ENCODE data around the gene C1QTNF1. TPM values are rescaled to one million over a fixed set of nuclear protein-coding genes. Genes with fewer than 3 reads are reported as not detected.

C1QTNF1 gene
- total RNA-seq, 1 donor from 2014 or later, result 563 TPM

DNA sequence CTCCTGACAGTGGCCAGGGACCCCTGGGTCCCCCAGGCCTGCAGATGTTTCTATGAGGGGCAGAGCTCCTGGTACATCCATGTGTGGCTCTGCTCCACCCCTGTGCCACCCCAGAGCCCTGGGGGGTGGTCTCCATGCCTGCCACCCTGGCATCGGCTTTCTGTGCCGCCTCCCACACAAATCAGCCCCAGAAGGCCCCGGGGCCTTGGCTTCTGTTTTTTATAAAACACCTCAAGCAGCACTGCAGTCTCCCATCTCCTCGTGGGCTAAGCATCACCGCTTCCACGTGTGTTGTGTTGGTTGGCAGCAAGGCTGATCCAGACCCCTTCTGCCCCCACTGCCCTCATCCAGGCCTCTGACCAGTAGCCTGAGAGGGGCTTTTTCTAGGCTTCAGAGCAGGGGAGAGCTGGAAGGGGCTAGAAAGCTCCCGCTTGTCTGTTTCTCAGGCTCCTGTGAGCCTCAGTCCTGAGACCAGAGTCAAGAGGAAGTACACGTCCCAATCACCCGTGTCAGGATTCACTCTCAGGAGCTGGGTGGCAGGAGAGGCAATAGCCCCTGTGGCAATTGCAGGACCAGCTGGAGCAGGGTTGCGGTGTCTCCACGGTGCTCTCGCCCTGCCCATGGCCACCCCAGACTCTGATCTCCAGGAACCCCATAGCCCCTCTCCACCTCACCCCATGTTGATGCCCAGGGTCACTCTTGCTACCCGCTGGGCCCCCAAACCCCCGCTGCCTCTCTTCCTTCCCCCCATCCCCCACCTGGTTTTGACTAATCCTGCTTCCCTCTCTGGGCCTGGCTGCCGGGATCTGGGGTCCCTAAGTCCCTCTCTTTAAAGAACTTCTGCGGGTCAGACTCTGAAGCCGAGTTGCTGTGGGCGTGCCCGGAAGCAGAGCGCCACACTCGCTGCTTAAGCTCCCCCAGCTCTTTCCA is 25.1 kb downstream of the C1QTNF1 start:
- DNase-seq (ENCODE audit: low spot score), result peak; percentile 85

DNA sequence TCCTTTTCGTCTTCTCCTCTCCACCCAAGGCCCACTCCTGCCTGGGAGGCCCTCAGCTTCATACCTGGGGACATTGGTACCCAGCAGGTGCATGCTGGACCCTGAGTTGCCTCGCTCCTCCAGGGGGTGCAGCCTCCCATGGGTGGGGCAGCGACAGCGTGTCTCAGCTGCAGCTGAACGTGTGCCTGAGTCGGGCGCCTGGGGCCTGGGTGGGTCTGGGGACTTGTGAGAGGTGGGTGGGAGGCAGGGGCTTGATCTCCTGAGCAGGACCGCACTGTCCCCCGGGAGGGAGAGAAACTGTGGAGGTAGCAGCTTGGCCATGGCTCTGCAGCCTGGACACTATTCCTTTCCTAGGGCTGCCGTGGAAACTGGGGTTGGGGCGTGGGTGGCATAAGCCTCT is 25.9 kb downstream of the C1QTNF1 start:
- peak; percentile 87 for DNase-seq (ENCODE audit: low spot score)

DNA sequence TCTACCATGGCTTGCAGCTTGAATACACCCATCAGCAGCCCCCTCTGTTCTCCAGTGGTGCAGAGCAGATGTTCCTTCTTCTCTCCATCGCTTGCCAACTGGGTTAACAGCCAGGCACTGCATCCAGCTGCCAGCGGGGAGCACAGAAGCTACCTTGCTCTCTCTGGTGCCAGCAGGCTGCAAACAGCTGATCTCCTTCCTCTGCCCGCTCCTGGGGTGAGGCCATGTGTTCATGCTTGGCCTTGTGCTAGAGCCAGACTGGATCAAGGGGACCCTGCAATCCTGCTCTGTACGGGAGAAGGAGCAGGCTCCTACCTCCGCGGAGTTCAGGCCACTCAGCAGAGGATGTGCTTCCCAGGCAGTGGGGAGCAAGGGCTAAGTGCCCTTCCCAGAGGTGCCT is 26.6 kb downstream of the C1QTNF1 start:
- peak; percentile 67 for DNase-seq (ENCODE audit: low spot score)

DNA sequence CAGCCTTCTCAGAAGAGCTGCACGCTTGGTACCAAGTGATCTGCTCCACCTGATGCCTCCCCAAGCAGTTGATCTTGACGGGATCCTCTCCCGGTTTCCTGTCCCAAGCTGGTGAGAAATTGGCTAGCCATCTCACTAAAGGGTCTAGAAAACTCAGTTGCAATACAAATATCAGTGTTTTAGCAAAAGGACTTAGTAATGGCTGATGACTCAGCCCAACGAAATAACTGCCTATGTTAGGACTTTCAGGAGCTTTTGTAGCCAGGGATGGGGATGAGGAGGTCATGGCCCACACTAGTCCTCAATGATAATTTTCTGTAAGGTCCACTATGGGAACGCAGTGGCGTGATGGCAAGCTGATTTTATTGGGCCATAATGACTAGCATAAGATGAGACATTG is 27.3 kb downstream of the C1QTNF1 start:
- no peak for DNase-seq (ENCODE audit: low spot score)

DNA sequence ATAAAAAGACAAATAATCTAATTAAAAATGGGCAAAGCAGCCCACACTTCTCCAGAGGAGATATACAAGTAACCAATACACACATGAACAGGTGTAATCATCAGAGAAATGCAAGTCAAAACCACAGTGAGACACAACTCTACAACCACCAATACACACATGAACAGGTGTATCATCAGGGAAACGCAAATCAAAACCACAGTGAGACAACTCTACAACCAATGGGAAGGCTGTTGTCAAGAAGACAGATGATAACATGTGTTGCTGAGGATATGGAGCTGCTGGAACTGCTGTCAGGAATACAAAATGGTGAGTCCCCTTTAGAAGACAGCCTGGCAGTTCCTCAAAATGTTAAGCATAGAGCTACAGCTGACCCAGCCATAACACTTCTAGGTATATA is 28.2 kb downstream of the C1QTNF1 start:
- DNase-seq (ENCODE audit: low spot score), result no peak

DNA sequence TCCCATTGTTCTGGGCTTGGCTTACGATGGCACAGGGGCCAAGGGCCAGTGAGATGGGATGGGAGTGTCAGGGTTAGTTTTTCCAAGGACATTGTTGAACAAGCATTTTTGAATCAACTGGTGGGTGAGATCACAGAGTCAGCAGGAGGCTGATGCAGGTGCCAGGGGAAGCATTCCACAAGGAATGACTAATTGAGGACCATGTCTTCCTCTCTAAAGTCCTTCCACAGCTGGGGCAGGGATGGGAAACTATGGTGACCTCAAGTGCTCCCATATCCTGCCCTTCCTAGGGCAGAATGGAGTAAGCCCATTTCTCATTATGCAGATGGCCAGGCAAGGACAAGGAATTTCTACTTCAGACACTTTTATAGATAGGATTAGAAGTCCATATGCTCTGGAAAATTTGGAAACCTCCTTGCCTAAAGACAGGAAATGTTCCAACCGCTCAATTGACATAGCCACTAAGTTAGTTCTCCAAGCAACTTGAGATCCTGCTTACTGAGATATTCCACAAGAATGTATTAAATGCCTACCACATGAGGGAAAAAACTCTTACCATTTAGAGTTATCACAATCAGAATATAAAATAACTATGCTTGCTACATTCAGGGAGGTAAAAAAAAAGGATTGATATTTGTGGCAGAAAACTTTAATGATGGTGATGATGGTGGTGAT is 29.4 kb downstream of the C1QTNF1 start:
- peak; percentile 18 for DNase-seq (ENCODE audit: low spot score)

DNA sequence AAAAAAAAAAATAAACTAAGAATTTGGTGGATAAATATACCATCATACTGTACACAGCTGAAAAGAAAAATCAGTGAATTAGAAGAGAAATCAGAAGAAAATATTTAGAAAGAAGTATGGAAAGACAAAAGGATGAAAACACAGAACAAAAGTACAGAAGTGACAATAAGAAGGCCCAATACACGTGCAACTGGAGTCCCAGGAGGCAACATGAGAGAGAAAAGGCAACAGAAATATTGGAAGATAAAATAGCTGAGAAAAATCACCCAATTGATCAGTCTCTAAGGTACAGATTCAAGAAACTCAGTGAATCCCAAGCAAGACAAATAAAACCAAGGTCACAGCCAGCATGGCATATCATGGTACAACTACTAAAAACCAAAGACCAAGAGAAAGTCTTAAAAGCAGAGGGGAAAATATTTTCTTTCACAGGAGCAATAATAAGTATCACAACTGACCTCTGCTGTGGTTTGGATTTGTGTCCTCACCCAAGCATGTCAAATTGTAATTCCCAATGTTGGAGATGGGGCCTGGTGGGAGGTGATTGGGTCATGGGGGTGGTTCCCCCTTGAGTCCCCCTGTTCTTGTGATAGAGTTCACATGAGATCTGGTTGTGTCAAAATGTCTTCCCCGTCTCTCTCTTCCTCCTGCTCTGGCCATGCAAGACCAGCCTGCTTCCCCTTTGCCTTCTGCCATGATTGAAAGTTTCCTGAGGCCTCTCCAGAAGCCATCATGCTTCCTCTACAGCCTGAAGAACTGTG is 30.4 kb downstream of the C1QTNF1 start:
- peak; percentile 65 for DNase-seq (ENCODE audit: low spot score)

DNA sequence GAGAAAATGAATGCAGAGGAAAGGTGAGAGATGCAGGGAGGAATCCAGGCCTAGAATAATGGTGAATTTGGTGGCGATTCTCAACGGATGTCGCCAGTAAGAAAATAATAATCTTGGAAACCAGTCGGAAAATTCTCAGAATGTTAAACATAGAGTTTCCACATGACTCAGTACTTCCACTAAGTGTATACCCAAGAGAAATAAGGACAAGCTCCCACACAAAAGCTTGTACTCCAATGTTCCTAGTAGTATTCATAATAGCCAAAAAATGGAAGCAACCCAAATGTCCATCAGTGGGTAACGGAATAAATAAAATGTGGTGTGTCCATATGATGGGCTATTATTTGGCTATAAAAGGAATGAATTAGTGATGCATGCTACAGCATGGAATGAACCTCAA is 31.2 kb downstream of the C1QTNF1 start:
- no peak for DNase-seq (ENCODE audit: low spot score)

DNA sequence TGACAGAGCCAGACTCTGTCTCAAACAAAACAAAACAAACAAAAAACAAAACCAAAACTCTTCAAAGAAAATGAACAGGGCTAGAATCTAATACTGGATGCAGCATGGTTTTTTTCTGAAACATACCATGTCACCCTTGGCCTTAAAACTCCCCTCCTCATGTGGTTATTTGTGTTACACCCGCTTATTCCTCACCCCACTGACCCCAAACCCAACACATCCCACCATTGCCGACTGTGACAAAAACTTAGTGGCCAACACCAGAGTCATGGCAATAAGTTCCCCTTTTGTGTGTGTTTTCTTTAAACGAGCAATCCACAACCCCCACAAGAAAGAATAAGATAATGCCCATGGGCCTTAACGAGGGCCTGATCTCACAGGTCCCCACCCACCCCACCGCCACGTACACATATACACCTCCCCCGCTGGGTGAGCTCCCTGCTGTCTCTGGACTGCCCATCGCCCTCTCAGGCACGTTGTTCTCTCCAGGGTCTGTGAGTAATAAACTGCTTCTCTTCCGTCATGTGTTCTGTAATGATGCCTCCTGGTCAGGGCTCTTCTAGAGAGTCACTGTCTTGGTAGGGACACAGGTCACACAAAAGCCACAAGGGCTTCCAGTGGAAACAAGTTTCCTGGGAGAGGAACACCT is 33.9 kb downstream of the C1QTNF1 start:
- DNase-seq (ENCODE audit: low spot score), result no peak

DNA sequence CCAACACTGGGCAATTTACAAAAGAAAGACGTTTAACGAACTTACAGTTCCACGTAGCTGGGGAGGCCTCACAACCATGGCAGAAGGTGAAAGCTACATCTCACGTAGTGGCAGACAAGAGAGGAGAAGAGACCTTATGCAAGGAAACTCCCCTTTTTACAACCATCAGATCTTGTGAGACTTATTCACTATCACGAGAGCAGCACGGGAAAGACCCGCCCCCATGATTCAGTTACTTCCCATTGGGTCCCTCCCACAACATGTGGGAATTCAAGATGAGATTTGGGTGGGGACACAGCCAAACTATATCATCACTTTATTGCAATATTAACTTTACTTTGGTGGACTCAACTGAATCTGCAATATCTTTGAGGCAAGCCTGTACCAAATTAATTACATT is 38.7 kb downstream of the C1QTNF1 start:
- peak; percentile 37 for DNase-seq (ENCODE audit: low spot score)

DNA sequence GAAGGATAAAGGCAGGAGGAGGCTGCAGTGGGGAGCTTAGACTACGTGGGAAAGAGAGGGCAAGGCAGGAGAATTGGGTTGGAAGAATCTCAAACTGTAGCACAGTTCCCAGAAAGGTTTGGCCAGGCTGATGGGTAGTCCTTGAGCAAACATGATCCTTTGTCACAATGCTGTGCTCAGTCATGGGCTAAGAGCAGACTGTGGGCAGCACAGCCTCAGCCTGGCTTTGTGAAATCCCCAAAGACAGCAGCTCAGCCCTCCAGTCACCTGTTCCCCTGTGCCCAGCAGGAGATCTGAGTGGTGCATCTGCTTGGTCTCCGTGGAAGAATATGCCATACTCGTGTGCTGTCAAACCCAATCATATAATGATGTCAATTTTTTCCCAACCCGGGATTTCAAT is 40.1 kb downstream of the C1QTNF1 start:
- DNase-seq (ENCODE audit: low spot score), result peak; percentile 49

DNA sequence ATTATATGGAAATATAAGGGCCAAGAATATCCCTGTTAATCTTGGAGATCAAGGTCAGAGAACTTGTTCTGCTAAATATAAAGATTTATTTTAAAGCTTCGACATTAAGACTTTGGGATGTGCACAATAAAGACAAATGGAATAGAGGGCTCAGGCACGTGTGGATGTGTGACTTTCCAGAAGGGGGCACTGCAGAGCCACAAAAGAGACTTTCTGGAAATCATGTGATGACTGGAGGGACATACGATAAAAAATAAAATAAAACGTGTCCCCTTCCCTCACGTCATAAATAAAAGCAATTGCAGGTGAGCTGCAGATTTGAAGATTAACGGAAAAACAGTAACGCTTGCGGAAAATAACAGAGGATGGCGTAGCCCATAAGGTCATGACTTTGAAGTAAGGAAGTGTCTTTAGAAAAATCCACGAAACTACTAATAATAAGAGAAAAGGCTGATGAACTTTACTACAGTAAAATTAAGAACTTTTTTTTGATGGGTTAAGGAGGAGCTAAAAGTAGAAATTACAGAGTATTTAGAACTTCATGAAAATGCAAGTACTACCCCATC is 41.2 kb downstream of the C1QTNF1 start:
- DNase-seq (ENCODE audit: low spot score), result no peak

DNA sequence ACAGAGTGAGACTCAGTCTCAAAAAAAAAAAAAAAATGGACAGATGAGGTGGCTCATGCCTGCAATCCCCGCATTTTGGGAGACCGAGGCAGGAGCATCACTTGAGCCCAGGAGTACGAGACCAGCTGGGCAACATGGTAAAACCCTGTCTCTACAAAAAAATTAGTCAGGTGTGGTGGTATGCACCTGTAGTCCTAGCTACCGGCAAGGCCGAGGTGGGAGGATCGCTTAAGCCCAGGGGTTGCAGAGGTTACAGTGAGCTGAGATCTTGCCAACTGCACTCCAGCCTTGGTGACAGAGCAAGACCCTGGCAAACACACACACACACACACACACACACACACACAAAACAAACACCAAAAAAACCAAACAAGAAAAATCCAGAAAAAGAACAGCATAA is 43.0 kb downstream of the C1QTNF1 start:
- peak; percentile 51 for DNase-seq (ENCODE audit: low spot score)

DNA sequence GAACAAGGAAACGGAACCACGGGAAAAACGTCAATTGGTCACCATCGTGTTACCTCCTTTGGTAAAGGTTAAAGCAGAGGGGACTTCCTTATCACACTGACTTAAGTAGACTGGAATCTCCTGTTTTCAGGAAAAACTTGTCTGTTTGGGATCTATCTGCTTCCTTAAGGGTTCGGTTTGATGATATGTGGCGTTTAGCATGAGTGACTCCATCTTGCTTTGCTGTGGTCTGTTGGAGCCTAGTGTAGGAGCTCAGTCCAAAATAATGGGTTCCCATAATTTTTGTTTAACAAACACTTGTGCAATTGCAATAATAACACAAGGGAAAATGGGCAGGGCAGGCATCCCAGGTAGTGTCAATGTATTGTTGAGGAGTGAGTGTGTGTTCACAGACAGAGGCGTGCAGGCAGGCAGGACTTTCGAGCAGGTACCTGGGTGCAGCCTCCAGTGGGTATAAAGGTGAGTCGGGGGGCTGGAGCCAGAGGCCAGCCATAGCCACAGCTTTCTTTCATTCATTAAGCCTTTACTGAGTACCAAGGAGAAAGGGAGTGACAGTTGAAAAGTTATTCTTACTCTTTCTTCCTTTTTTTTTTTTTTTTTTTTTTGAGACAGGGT is 46.4 kb downstream of the C1QTNF1 start:
- DNase-seq (ENCODE audit: low spot score), result peak; percentile 33

DNA sequence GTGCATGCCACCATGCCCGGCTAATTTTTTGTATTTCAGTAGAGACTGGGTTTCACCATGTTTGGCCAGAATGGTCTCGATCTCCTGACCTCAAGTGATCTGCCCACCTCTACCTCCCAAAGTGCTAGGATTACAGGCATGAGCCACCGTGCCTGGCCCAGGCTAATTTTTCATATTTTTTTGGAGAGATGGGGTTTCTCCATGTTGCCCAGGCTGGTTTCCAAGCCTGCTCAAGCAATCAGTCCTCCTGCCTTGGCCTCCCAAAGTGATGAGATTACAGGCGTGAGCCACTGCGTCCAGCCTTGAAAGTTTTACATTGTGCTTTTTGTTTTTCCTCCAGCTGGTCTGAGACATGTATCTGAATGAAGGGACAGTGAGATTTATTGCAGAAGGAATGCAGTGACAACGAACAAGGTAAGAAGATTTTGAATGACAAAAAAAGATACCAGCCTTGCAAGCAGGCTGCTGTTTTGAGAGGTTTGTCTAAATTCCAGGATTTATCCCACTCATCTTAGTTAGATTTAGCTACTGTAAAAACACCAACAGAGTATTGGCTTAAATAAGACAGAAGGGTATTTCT is 47.3 kb downstream of the C1QTNF1 start:
- peak; percentile 37 for DNase-seq (ENCODE audit: low spot score)

DNA sequence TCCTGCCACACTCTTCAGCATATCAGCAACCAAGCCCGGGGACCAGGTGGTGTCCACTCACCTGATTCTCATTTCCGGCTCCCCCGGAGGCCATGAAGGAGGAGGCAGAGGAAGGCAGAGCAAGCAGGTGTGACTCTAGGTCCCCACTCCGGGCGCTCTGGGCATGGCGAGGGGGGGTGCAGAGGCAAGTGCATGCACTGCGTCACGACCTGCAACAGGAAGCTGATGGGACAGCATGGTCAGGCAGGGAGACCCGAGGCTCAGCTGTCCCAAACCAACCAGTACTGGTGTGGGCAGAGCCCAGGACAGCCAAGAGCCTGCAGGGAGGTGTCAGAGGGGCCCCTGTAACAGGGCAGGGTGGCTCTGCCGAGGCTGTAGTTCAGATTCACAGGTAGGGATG is 48.6 kb downstream of the C1QTNF1 start:
- DNase-seq (ENCODE audit: low spot score), result peak; percentile 65

DNA sequence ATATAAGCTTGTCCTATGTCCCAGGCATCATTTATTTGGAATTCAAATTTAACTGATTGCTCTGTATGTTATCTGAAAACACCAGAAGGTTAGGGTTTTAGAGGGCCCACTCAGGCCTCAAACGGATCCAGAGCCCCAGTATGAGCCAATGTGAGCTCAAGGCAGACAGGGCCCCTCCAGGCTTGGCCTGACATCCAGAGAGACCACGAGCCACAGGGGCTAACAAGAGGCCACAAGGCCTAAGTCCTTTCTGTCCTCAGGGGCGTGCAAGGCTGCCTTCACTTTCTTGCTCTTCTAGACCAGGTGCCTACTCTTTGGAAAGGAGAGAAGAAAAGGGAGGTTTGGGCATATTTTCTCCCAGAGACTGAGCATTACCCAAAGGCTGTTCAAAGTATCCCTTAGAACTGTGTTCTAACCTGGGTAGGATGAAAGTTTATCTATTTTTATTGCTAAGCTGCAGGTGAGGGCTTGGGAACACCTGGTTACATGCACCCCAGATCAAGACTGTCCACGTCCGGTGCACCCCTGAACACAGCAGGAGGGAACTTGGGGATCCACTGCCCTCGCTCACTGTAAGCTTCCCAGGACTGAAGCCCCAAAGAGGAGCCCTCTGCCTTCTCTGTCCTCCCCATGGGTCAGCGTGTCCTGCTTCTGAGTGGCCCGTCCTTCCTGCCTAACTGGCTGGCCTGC is 49.2 kb downstream of the C1QTNF1 start:
- peak; percentile 47 for DNase-seq (ENCODE audit: low spot score)

DNA sequence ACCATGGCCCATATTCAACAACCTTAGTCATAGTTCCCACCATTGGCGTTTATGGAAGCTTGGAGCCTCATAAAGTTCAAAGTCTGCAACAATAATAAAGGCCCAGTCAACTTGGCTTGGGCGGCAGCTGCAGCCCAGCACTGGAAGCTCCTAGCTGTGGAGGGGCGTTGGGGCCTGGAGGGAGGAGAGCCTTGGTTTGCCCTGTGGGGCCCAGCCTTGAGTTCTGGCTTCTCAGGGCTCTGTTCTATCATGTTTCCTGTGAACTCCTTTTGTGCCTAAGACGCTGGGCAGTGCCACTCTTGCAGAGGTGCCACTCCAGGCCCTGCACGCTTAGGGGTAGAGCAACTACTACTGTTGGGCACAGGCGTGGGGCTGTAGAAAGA is 49.7 kb downstream of the C1QTNF1 start:
- DNase-seq (ENCODE audit: low spot score), result peak; percentile 69

DNA sequence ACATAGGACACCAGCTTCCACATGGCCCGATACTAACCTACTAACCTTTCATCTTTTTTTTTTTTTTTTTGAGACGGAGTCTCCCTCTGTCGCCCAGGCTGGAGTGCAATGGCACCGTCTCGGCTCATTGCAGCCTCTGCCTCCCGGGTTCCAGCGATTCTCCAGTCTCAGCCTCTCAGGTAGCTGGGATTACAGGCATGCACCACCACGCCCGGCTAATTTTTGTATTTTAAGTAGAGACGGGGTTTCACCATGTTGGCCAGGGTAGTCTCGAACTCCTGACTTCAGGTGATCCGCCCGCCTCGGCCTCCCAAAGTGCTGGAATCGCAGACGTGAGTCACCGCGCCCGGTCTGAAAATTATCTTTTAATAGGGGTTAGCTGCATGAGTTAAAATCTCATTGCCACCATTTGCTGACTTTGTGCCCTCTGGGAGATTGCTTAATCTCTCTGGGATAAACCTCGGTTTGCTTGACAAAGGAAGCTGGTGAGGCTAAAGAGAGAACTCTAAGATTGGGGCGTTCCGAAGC is 50.2 kb downstream of the C1QTNF1 start:
- peak; percentile 82 for DNase-seq (ENCODE audit: low spot score)

Data from mesenteric fat pad (tissue), 1 donor.